Measurements from ENCODE around the gene RBM5.

Gene RBM5

GRCh38 chr3:50124052-50124799, 35.5 kb downstream of the RBM5 start:
- H3K79me2 ChIP-seq (ENCODE audit: insufficient read depth, low read length) = no peaks in the 10 kb centered on the region
- no peaks in the 10 kb centered on the region for H3F3A ChIP-seq (ENCODE audit: low read depth)
- H3K4me1 ChIP-seq (ENCODE audit: insufficient read depth, low read length, poor library complexity, severe bottlenecking) = no peaks in the 10 kb centered on the region
- H3K27me3 ChIP-seq (ENCODE audit: insufficient read depth, low read length, poor library complexity, severe bottlenecking) = no peaks in the 10 kb centered on the region
- TF ChIP-seq, protein P1, sequence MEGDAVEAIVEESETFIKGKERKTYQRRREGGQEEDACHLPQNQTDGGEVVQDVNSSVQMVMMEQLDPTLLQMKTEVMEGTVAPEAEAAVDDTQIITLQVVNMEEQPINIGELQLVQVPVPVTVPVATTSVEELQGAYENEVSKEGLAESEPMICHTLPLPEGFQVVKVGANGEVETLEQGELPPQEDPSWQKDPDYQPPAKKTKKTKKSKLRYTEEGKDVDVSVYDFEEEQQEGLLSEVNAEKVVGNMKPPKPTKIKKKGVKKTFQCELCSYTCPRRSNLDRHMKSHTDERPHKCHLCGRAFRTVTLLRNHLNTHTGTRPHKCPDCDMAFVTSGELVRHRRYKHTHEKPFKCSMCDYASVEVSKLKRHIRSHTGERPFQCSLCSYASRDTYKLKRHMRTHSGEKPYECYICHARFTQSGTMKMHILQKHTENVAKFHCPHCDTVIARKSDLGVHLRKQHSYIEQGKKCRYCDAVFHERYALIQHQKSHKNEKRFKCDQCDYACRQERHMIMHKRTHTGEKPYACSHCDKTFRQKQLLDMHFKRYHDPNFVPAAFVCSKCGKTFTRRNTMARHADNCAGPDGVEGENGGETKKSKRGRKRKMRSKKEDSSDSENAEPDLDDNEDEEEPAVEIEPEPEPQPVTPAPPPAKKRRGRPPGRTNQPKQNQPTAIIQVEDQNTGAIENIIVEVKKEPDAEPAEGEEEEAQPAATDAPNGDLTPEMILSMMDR (conservative IDR thresholded peaks at IDR 0.05; ENCODE audit: low read length) = no peak
- TF ChIP-seq EZH2phosphoT487 (IDR thresholded peaks at IDR 0.05; ENCODE audit: borderline replicate concordance) = no peak
- no peaks in the 10 kb centered on the region for H3K9me3 ChIP-seq (ENCODE audit: insufficient read depth, low read depth, low read length)
- H3K36me3 ChIP-seq (ENCODE audit: insufficient read depth, low read length) = peaks cover 19% of the 10 kb centered on the region; the same call in 1 of the 2 replicates
- H3K4me3 ChIP-seq (ENCODE audit: low read length, poor library complexity, severe bottlenecking) = no peak overlapping the region
- H3K9ac ChIP-seq (ENCODE audit: low read depth, low read length, poor library complexity, severe bottlenecking) = no peak overlapping the region
- H3K9me2 ChIP-seq (replicated peaks; ENCODE audit: low read depth, low read length) = no peaks in the 10 kb centered on the region
- H2AFZ ChIP-seq (ENCODE audit: low read length) = no peak overlapping the region
- no peaks in the 10 kb centered on the region for H4K20me1 ChIP-seq (ENCODE audit: insufficient read depth, low read length, poor library complexity, severe bottlenecking)
- no peak overlapping the region for H3K4me2 ChIP-seq (ENCODE audit: low read depth, low read length, poor library complexity, severe bottlenecking)

- H3K9me2 ChIP-seq (replicated peaks; ENCODE audit: low read depth, low read length) = no peaks in the 10 kb centered on the region
Observed at GRCh38 chr3:50124800-50125178, 36.1 kb downstream of the RBM5 start.

GRCh38 chr3:50125541-50126286, 37.0 kb downstream of the RBM5 start:
- Histone ChIP-seq H3K9me3 (ENCODE audit: insufficient read depth, low read depth, low read length) (no peaks in the 10 kb centered on the region), H3F3A (ENCODE audit: low read depth) (no peaks in the 10 kb centered on the region), H3K9ac (ENCODE audit: low read depth, low read length, poor library complexity, severe bottlenecking) (no peak overlapping the region), H3K36me3 (ENCODE audit: insufficient read depth, low read length) (peaks cover 6% of the 10 kb centered on the region; the same call in 1 of the 2 replicates), H4K20me1 (ENCODE audit: insufficient read depth, low read length, poor library complexity, severe bottlenecking) (no peaks in the 10 kb centered on the region), H3K27me3 (ENCODE audit: insufficient read depth, low read length, poor library complexity, severe bottlenecking) (no peaks in the 10 kb centered on the region), H3K79me2 (ENCODE audit: insufficient read depth, low read length) (no peaks in the 10 kb centered on the region), H2AFZ (ENCODE audit: low read length) (no peak overlapping the region), H3K4me2 (ENCODE audit: low read depth, low read length, poor library complexity, severe bottlenecking) (no peak overlapping the region), H3K4me1 (ENCODE audit: insufficient read depth, low read length, poor library complexity, severe bottlenecking) (no peaks in the 10 kb centered on the region), H3K9me2 (replicated peaks; ENCODE audit: low read depth, low read length) (no peaks in the 10 kb centered on the region), H3K4me3 (ENCODE audit: low read length, poor library complexity, severe bottlenecking) (no peak overlapping the region)
- TF ChIP-seq, protein P1 (conservative IDR thresholded peaks at IDR 0.05; ENCODE audit: low read length) = no peak
- TF ChIP-seq EZH2phosphoT487 (IDR thresholded peaks at IDR 0.05; ENCODE audit: borderline replicate concordance) = no peak

More at GRCh38 chr3:50124800-50125178, 36.1 kb downstream of the RBM5 start:
- no peak overlapping the region for H3K4me2 ChIP-seq (ENCODE audit: low read depth, low read length, poor library complexity, severe bottlenecking)
- H3K79me2 ChIP-seq (ENCODE audit: insufficient read depth, low read length) = no peaks in the 10 kb centered on the region
- no peaks in the 10 kb centered on the region for H3F3A ChIP-seq (ENCODE audit: low read depth)
- no peak overlapping the region for H2AFZ ChIP-seq (ENCODE audit: low read length)
- H3K27me3 ChIP-seq (ENCODE audit: insufficient read depth, low read length, poor library complexity, severe bottlenecking) = no peaks in the 10 kb centered on the region
- H3K4me1 ChIP-seq (ENCODE audit: insufficient read depth, low read length, poor library complexity, severe bottlenecking) = no peaks in the 10 kb centered on the region
- H3K9me3 ChIP-seq (ENCODE audit: insufficient read depth, low read depth, low read length) = no peaks in the 10 kb centered on the region
- no peak overlapping the region for H3K9ac ChIP-seq (ENCODE audit: low read depth, low read length, poor library complexity, severe bottlenecking)
- no peak overlapping the region for H3K4me3 ChIP-seq (ENCODE audit: low read length, poor library complexity, severe bottlenecking)
- no peaks in the 10 kb centered on the region for H4K20me1 ChIP-seq (ENCODE audit: insufficient read depth, low read length, poor library complexity, severe bottlenecking)
- no peak for TF ChIP-seq EZH2phosphoT487 (IDR thresholded peaks at IDR 0.05; ENCODE audit: borderline replicate concordance)
- TF ChIP-seq, protein P1 (conservative IDR thresholded peaks at IDR 0.05; ENCODE audit: low read length) = no peak
- H3K36me3 ChIP-seq (ENCODE audit: insufficient read depth, low read length) = peaks cover 15% of the 10 kb centered on the region; the same call in 1 of the 2 replicates

All from Loucy (cell line).